Gastrocnemius medialis (tissue), 4 donors: ENCODE measurements around the gene CFAP299.

Experiments used
- POLR2A ChIP-seq, 2 donors: fragments of 450-650 bp; IDR thresholded peaks; one replicate each; pipeline ENCODE4 v1.6.1; 2017; ENCODE audit warnings: antibody characterized with exemption in 2 of 2, mild to moderate bottlenecking in 2 of 2, moderate library complexity in 2 of 2
- TF ChIP-seq, protein P1 (sequence below), 5 experiments: fragments of 450-650 bp in 3 of 5; fragments of 200-600 bp in 2 of 5; sonication (generic) in 2 of 5; IDR thresholded peaks in 4 of 5; conservative IDR thresholded peaks in 1 of 5; 1 replicate in 4 of 5; 2 replicates in 1 of 5; pipeline ENCODE4 v1.5.1; 2016 to 2019; ENCODE audit warnings: antibody characterized with exemption in 5 of 5, mild to moderate bottlenecking in 3 of 5, moderate library complexity in 3 of 5

DNA sequence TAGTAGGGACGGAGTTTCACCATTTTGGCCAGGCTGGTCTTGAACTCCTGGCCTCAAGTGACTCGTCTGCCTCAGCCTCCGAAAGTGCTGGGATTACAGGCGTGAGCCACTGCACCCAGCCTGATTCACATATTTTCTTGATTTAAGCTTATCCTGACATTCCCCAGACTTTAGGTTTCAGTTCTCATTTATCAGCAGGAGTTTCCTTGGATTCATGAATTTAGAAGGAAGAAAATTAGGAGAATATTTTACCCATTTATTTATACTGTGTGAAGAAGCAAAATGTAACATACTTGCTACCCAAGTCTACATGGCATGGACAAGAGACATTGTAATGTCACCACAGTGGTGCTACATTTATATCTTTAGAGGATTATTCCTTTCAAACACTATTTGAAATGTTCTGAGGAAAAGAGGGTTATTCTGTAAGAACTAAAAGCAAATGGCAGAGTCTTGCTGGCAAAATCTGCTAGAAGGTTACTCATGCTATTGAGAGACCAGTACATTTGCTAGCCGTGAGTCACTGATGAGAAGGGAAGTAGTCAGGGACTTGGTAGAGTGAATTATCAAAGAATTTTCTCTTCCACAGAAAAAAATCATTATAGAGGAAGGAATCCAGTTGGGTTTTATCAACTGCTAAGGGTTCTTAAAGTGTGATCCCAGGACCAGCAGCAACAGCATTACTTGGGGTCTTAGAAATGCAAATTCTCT is 26.1 kb upstream of the CFAP299 start:
- TF ChIP-seq, protein P1, sequence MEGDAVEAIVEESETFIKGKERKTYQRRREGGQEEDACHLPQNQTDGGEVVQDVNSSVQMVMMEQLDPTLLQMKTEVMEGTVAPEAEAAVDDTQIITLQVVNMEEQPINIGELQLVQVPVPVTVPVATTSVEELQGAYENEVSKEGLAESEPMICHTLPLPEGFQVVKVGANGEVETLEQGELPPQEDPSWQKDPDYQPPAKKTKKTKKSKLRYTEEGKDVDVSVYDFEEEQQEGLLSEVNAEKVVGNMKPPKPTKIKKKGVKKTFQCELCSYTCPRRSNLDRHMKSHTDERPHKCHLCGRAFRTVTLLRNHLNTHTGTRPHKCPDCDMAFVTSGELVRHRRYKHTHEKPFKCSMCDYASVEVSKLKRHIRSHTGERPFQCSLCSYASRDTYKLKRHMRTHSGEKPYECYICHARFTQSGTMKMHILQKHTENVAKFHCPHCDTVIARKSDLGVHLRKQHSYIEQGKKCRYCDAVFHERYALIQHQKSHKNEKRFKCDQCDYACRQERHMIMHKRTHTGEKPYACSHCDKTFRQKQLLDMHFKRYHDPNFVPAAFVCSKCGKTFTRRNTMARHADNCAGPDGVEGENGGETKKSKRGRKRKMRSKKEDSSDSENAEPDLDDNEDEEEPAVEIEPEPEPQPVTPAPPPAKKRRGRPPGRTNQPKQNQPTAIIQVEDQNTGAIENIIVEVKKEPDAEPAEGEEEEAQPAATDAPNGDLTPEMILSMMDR (IDR thresholded peaks at IDR 0.05 in 4 of 5, conservative IDR thresholded peaks at IDR 0.05 in 1 of 5) = no peak
- TF ChIP-seq POLR2A (IDR thresholded peaks at IDR 0.05) = no peak
